ENCODE measurements around the gene METAP1. TPM values are rescaled to one million over a fixed set of nuclear protein-coding genes. Genes with fewer than 3 reads are reported as not detected.

METAP1 gene
- total RNA-seq, result 10 to 100 TPM; 66.2 to 69.3 TPM

DNA sequence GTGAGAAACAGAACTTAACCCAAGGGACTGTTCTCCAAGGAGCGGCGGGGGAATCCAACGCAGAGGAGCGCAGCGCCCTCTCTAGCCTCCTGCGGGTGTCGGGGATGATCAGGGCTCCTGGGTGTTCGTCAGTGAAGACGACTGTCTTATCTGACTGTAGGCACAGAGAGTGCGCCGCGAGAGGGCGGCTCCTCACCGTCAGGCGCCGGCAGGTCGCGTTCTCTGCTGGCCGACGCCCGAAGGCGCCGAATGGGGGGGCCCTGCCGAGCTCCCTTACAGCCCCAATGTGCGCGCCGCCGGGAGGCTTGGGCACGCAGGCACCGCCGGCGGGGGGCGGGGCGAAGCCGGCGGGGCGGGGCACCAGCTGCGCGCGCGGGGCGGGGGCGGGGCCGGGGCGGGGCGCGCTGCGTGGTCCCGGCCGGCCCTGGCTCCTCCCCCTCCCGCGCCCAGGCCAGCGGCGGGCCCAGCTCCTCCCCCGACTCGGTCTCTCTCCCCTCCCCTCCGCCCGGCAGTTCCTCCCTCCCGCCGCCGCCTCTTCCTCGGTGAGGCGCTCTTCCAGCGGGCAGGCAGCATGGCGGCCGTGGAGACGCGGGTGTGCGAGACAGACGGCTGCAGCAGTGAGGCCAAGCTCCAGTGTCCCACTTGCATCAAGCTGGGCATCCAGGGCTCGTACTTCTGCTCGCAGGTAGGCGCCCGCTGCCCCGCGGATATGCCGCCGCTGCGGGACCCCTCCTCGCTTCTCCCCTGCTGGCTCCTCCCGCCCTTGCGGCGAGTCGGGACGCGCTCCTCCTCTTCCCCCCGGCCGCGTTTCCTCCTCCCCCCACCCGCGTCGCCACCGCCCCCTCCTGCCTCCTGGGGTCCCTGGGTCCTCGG lies at the start of gene METAP1:
TSS of gene METAP1 (plus strand) at position 539 of the 873 bp plus-strand sequence. CDS start at position 572, 33 bp downstream.
- H3K27me3 ChIP-seq, result no peaks in the 10 kb centered on the region
- intact Hi-C loops (cut with DNase I), result loop anchor here (5.0 kb wide), 1 partner anchor 62 kb away; no protein-coding TSS in a partner anchor
- H3K9ac ChIP-seq (ENCODE audit: low read depth in 2 of 2, low read length in 2 of 2), result peak within 1 kb of the TSS; percentile 85 to 95
- peak; percentile 94 for DNase-seq
- TF ChIP-seq, protein P1, sequence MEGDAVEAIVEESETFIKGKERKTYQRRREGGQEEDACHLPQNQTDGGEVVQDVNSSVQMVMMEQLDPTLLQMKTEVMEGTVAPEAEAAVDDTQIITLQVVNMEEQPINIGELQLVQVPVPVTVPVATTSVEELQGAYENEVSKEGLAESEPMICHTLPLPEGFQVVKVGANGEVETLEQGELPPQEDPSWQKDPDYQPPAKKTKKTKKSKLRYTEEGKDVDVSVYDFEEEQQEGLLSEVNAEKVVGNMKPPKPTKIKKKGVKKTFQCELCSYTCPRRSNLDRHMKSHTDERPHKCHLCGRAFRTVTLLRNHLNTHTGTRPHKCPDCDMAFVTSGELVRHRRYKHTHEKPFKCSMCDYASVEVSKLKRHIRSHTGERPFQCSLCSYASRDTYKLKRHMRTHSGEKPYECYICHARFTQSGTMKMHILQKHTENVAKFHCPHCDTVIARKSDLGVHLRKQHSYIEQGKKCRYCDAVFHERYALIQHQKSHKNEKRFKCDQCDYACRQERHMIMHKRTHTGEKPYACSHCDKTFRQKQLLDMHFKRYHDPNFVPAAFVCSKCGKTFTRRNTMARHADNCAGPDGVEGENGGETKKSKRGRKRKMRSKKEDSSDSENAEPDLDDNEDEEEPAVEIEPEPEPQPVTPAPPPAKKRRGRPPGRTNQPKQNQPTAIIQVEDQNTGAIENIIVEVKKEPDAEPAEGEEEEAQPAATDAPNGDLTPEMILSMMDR (IDR thresholded peaks at IDR 0.05), result peak; percentile 43
- H3K36me3 ChIP-seq, result no peaks in the 10 kb centered on the region
- peak within 1 kb of the TSS; percentile 87 for H3K27ac ChIP-seq
- peaks cover 4% of the 10 kb centered on the region for H3K4me1 ChIP-seq
- peak within 1 kb of the TSS; percentile 91 for H3K4me3 ChIP-seq
- H3K9me3 ChIP-seq, result no peaks in the 10 kb centered on the region

DNA sequence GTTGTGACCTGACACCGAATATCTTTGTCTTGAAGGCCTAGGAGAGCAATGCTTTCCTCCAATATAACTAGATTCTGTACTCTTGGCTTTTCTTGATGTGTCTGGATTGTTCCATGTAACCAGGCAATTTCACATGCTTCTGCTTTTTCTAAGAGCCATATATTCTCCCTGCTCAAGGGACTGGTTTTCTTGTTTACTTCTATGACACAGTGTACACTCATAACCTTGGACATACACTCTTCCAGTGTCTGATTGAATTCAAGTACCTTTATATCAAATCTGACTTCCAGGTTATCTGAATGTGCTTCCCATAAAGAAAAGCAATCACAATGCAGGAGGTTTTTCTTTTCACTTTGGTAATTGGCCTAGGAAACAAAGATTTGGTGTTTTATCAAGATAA lies 49.2 kb upstream of the METAP1 start:
- Histone ChIP-seq H3K36me3 (no peaks in the 10 kb centered on the region), H3K27me3 (no peaks in the 10 kb centered on the region), H3K9me3 (no peaks in the 10 kb centered on the region), H3K4me3 (no peak overlapping the region), H3K4me1 (no peaks in the 10 kb centered on the region), H3K27ac (no peak overlapping the region), H3K9ac (ENCODE audit: low read depth in 2 of 2, low read length in 2 of 2) (no peak overlapping the region)
- intact Hi-C loops (cut with DNase I), result no loop called here
- TF ChIP-seq, protein P1 (IDR thresholded peaks at IDR 0.05), result no peak
- no peak for DNase-seq

DNA sequence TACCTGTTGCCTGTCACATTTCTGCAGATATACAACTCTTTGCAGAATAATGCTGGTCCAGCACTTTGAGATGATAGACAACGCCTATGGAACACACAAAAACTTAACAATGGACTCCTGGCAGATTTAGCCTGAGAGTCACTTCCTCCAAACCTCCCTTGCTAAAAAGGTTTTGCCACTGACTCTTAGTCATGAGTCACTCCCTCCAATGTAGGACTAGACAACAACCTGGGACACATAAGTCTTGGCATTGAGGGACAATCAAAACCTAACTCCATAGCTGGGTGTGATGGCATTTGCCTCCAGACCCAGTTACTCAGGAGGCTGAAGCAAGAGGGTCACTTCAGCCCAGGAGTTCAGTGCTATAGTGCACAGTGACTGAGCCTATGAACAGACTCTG lies 44.6 kb upstream of the METAP1 start:
- H3K4me3 ChIP-seq, result no peak overlapping the region
- no peaks in the 10 kb centered on the region for H3K27me3 ChIP-seq
- H3K36me3 ChIP-seq, result no peaks in the 10 kb centered on the region
- H3K4me1 ChIP-seq, result no peaks in the 10 kb centered on the region
- TF ChIP-seq, protein P1 (IDR thresholded peaks at IDR 0.05), result no peak
- H3K9me3 ChIP-seq, result no peaks in the 10 kb centered on the region
- no peak overlapping the region for H3K9ac ChIP-seq (ENCODE audit: low read depth in 2 of 2, low read length in 2 of 2)
- no peak for DNase-seq
- intact Hi-C loops (cut with DNase I), result no loop called here
- H3K27ac ChIP-seq, result no peak overlapping the region

DNA sequence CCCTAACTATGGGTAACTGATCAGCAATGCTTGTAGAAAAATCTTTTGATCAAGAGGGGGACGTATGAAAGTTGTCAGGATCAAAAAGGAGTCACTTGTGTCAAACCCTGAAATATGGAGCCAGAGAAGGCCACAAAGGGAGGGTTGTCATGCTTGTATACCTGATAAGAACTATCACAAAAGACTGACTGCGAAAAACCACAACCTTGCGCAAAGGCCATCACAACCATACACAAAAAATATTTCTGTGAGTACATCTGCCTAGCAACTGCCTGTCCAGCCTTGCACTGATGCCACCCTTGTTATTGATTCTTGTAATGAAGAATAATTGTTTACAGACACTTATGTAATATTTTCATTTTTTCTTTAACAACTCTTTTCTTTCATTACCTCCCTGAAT lies 43.8 kb upstream of the METAP1 start:
- no peaks in the 10 kb centered on the region for H3K27me3 ChIP-seq
- H3K27ac ChIP-seq, result no peak overlapping the region
- TF ChIP-seq, protein P1 (IDR thresholded peaks at IDR 0.05), result no peak

DNA sequence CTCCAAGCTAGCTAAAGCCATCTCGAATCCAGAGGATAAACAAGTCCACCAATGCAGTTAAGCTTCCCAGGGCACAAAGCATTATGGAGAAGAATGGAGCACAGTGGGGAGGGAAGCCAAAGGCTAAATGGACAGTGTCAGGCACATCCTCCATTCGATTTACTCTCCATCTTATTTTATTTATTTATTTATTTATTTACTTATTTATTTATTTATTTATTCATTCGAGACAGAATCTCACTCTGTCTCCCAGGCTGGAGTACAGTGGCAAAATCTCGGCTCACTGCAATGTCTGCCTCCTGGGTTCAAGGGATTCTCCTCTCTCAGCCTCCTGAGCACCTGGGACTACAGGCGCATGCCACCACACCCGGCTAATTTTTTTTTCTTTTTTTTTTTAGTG lies 40.3 kb upstream of the METAP1 start:
- no peak overlapping the region for H3K27ac ChIP-seq
- H3K9ac ChIP-seq (ENCODE audit: low read depth in 2 of 2, low read length in 2 of 2), result no peak overlapping the region
- intact Hi-C loops (cut with DNase I), result no loop called here
- H3K9me3 ChIP-seq, result no peaks in the 10 kb centered on the region
- no peaks in the 10 kb centered on the region for H3K27me3 ChIP-seq
- no peaks in the 10 kb centered on the region for H3K36me3 ChIP-seq
- TF ChIP-seq, protein P1 (IDR thresholded peaks at IDR 0.05), result no peak
- no peak overlapping the region for H3K4me3 ChIP-seq
- H3K4me1 ChIP-seq, result no peaks in the 10 kb centered on the region
- DNase-seq, result no peak

More for the DNA sequence above, 43.8 kb upstream of the METAP1 start:
- Histone ChIP-seq H3K4me1 (no peaks in the 10 kb centered on the region), H3K4me3 (no peak overlapping the region), H3K9ac (ENCODE audit: low read depth in 2 of 2, low read length in 2 of 2) (no peak overlapping the region), H3K9me3 (no peaks in the 10 kb centered on the region), H3K36me3 (no peaks in the 10 kb centered on the region)
- intact Hi-C loops (cut with DNase I), result no loop called here
- DNase-seq, result no peak

All from colonic mucosa (tissue), 4 donors.